CD4-positive, alpha-beta memory T cell (primary cell): ENCODE measurements around the gene ACOX2. TPM values are rescaled to one million over a fixed set of nuclear protein-coding genes. Genes with fewer than 3 reads are reported as not detected.

Experiments used
- CTCF ChIA-PET: fragments of 350-600 bp; sonication (Branson Sonifier 250); formaldehyde crosslinking; loops from one replicate; lab custom pipeline; 2021; ENCODE audit warnings: inconsistent platforms; ENCODE audit not compliant: partially characterized antibody; lab: Charles Lee
- POLR2A ChIA-PET: fragments of 350-600 bp; sonication (Branson Sonifier 250); formaldehyde crosslinking; loops from one replicate; lab custom pipeline; 2021; ENCODE audit not compliant: partially characterized antibody; lab: Charles Lee
- DNase-seq, 5 donors: peaks; one replicate each; pipeline versions ENCODE4 v3.0.0 to v3.0.0-alpha.2; 2020 to 2022; ENCODE audit warnings: mixed read lengths in 1 of 5
- H3K27ac ChIP-seq: one replicate; pipeline ENCODE4 v1.7.0; 2013; ENCODE audit warnings: low read depth, low read length
- H3K27me3 ChIP-seq: 2 replicates; pipeline ENCODE4 v1.7.0; 2013; ENCODE audit warnings: mild to moderate bottlenecking, low read length, moderate library complexity; ENCODE audit not compliant: insufficient read depth
- H3K36me3 ChIP-seq: 2 replicates; pipeline ENCODE4 v1.7.0; 2013; ENCODE audit warnings: mild to moderate bottlenecking, low read length, moderate library complexity; ENCODE audit not compliant: insufficient read depth
- H3K4me1 ChIP-seq: 2 replicates; pipeline ENCODE4 v1.7.0; 2013; ENCODE audit warnings: mild to moderate bottlenecking, low read length, moderate library complexity; ENCODE audit not compliant: insufficient read depth
- H3K4me3 ChIP-seq, 2 donors: one replicate each; pipeline ENCODE4 v1.7.0; 2013; ENCODE audit warnings: low read length in 2 of 2, mild to moderate bottlenecking in 1 of 2
- H3K9me3 ChIP-seq, 2 donors: one replicate each; pipeline ENCODE4 v1.7.0; 2013; ENCODE audit warnings: low read length in 2 of 2, control low read depth in 1 of 2; ENCODE audit not compliant: control insufficient read depth in 1 of 2
- H3K27ac Mint-ChIP-seq, 7 donors: one replicate each; pipeline ENCODE4 v1.8.0; 2020 to 2021; ENCODE audit warnings: mixed read lengths in 7 of 7, mild to moderate bottlenecking in 6 of 7, inconsistent platforms in 3 of 7, moderate library complexity in 3 of 7
- H3K27me3 Mint-ChIP-seq, 2 donors: one replicate each; pipeline ENCODE4 v1.8.0; 2020 to 2021; ENCODE audit warnings: mixed read lengths in 2 of 2
- H3K36me3 Mint-ChIP-seq, 2 donors: one replicate each; pipeline ENCODE4 v1.8.0; 2020 to 2021; ENCODE audit warnings: mixed read lengths in 2 of 2, inconsistent platforms in 1 of 2, mild to moderate bottlenecking in 1 of 2
- H3K4me1 Mint-ChIP-seq, 4 donors: one replicate each; pipeline ENCODE4 v1.8.0; 2020 to 2021; ENCODE audit warnings: mixed read lengths in 4 of 4, mild to moderate bottlenecking in 1 of 4
- H3K4me3 Mint-ChIP-seq, 8 donors: one replicate each; pipeline ENCODE4 v1.8.0; 2020 to 2021; ENCODE audit warnings: mixed read lengths in 8 of 8, mild to moderate bottlenecking in 7 of 8, moderate library complexity in 6 of 8, inconsistent platforms in 3 of 8
- H3K9me3 Mint-ChIP-seq, 8 donors: one replicate each; pipeline ENCODE4 v1.8.0; 2020 to 2021; ENCODE audit warnings: mixed read lengths in 8 of 8, mild to moderate bottlenecking in 5 of 8, inconsistent platforms in 3 of 8, moderate library complexity in 1 of 8
- intact Hi-C: fragments of 100-400 bp; cut with micrococcal nuclease; formaldehyde crosslinking; loops from one replicate; pipeline ENCODE4 v1.15.1; 2023
- polyA plus RNA-seq, 2 donors: library from polyadenylated mRNA; unstranded; fragments of 300-500 nt; fragmentation: Illumina TruSeq; gene quantifications; one replicate each; pipeline ENCODE4 v1.2.3, GENCODE V29; 2021
- total RNA-seq, 2 experiments: library from RNA; stranded (reverse); gene quantifications; one replicate each; pipeline ENCODE4 v1.2.3, GENCODE V29; 2021

ACOX2 gene
- total and polyA plus RNA-seq, 4 experiments from 2014 or later = not detected

DNA sequence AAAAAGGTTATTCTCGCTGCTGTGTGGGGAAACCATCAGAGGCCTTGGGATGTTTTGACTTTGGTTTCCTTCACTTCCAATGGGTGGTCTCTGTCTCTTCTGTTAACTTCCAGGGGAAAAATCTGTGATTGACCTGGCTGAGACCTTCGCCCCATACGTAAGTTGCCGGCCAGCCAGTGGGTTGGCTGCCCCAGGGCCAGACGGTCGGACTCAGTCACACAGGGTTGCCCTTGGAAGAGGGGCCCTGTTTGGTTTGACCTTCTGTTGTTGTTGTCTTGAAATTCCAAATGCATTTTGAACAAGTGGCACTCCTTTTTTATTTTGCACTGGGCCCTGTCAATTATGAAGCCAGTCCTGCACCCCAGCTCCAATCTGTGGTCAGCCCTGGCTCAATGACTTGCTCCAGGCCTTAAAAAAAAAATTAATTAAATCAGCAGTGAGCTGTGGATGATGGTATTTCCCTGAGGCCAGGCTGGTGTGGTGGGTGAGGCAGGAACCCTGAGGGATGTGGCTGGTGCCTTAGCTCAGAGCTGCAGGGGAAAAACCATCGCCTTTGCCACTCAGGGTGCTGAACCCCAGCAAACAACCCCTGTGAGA, 35.7 kb upstream of the ACOX2 start:
- CTCF ChIA-PET = interaction anchor here (2.2 to 9.0 kb wide), 2 partner anchors 12 to 56 kb away, joined by 10 to 94 read pairs; no protein-coding TSS in a partner anchor
- no peak overlapping the region for H3K4me3 Mint-ChIP-seq
- intact Hi-C loops = no loop called here

DNA sequence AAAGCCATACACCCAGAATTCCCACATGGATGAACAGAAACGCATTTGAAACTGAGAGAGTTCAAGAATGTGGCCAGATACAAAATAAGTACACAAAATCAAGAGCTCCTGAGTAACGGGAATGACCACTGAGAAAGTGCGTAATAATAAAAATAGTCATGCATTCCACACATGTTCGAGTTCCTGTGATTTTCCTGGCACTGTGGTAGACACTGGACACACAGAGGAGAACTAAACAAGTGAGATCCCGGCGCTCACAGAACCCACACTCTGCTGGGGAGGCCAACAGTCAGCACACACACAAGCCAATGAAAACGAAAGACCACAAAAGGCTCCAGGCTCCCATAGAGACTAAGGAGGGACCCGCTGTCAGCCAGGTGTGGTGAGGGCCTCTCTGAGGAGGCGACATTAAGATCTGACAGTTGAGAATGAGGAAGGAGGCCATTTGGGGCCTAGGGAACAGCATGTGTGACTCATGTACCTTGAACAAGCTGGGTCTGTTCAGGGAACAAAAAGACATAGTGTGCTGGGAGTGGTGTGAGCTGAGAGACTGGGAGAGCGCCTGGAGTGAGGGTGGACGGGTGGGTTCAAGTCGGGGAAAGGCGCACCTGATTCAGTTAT, 35.1 kb upstream of the ACOX2 start:
- H3K27ac ChIP-seq = no peak overlapping the region
- Mint-ChIP-seq H3K36me3 (no peaks in the 10 kb centered on the region), H3K4me1 (peaks cover 4 to 7% (median 6%) of the 10 kb centered on the region in 4 donors), H3K27ac (peak overlapping the region in 1 of 7 donors; percentile 20), H3K9me3 (no peaks in the 10 kb centered on the region), H3K27me3 (peaks cover 2 to 7% of the 10 kb centered on the region in 2 donors), H3K4me3 (no peak overlapping the region)
- intact Hi-C loops = no loop called here
- peaks cover 7% of the 10 kb centered on the region for H3K4me1 ChIP-seq
- no peak overlapping the region for H3K4me3 ChIP-seq
- ChIA-PET CTCF (interaction anchor here (0.8 to 9.0 kb wide), 3 partner anchors 13 to 56 kb away, joined by 5 to 94 read pairs (median 10); no protein-coding TSS in a partner anchor), POLR2A (no interaction called here)
- no peaks in the 10 kb centered on the region for H3K27me3 ChIP-seq
- no peaks in the 10 kb centered on the region for H3K9me3 ChIP-seq
- no peak for DNase-seq
- no peaks in the 10 kb centered on the region for H3K36me3 ChIP-seq

More for the DNA sequence above, 35.7 kb upstream of the ACOX2 start:
- Mint-ChIP-seq H3K36me3 (no peaks in the 10 kb centered on the region), H3K9me3 (no peaks in the 10 kb centered on the region), H3K4me1 (peaks cover 4 to 7% (median 6%) of the 10 kb centered on the region in 4 donors), H3K27me3 (peaks cover 2 to 12% of the 10 kb centered on the region in 2 donors), H3K27ac (no peak overlapping the region)
- Histone ChIP-seq H3K9me3 (no peaks in the 10 kb centered on the region), H3K4me3 (no peak overlapping the region), H3K27ac (no peak overlapping the region), H3K36me3 (no peaks in the 10 kb centered on the region), H3K27me3 (no peaks in the 10 kb centered on the region), H3K4me1 (peaks cover 7% of the 10 kb centered on the region)
- DNase-seq = no peak
- POLR2A ChIA-PET = no interaction called here

DNA sequence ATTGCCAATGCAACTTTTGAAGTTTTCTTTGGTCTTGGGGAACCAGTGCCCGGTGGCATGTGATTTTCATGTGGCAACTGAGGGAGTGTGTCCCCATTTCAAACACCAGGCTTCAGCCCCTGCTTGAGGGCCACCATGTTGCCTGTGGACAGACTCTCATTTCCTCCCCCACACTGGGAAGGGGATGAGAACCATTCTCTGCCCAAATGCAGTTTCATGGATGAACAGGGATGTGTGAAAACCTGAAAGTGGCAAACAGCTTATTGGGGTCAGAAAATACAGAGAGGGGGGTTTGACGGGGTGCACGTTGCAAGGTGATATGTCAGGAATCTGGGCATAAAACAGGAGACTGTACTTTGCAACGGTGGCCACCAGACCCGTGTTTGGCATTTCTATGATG, 33.9 kb upstream of the ACOX2 start:
- H3K4me1 ChIP-seq = peaks cover 7% of the 10 kb centered on the region
- Mint-ChIP-seq H3K9me3 (no peaks in the 10 kb centered on the region), H3K36me3 (no peaks in the 10 kb centered on the region), H3K4me3 (no peak overlapping the region), H3K4me1 (peaks cover 4 to 7% (median 6%) of the 10 kb centered on the region in 4 donors), H3K27me3 (peaks cover 2 to 7% of the 10 kb centered on the region in 2 donors), H3K27ac (no peak overlapping the region)
- DNase-seq = no peak
- intact Hi-C loops = no loop called here
- ChIA-PET CTCF (interaction anchor here (0.6 to 9.0 kb wide), 9 partner anchors 9 to 264 kb away, joined by 3 to 94 read pairs (median 9); partner anchors contain the start of genes HTD2 and RPP14), POLR2A (no interaction called here)
- no peak overlapping the region for H3K27ac ChIP-seq
- H3K4me3 ChIP-seq = no peak overlapping the region
- no peaks in the 10 kb centered on the region for H3K36me3 ChIP-seq
- H3K9me3 ChIP-seq = no peaks in the 10 kb centered on the region
- no peaks in the 10 kb centered on the region for H3K27me3 ChIP-seq

DNA sequence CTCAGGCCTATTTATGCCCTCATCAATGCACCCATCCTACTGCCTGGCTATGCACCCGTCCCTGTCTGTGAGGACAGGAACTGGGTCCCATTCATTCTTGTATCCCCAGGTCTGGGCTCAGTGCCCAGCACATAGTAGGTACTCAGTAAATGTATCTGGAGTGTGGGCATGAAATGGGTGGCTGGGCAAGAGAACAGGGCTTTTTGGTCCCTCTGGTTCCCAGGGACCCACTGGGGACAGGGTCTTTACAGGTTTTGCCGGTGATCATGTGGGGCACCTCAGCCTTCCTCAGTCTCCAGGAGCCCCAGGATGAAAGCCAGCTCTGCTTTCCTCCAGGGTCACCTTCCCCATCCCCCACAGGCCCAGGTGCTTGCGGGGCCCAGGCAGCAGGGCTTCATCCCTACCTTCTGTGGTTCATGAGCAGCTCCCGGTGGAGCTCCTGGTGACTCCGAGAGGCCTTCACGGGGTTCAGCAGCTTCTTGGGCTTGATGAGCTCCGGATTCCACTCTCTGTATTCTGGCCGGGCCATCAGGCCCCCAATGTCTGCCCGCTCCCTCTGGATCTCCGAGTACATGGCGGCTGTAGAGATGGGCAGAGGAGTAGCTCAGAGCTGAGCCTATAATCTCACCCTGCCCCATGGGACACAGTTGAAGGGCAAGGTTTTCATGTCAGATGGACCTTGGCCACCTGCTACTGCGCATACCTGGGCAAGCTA, 32.5 kb upstream of the ACOX2 start:
- intact Hi-C loops = no loop called here
- Mint-ChIP-seq H3K36me3 (no peaks in the 10 kb centered on the region), H3K27ac (no peak overlapping the region), H3K9me3 (no peaks in the 10 kb centered on the region), H3K4me1 (peaks cover 4 to 7% (median 6%) of the 10 kb centered on the region in 4 donors), H3K27me3 (peaks cover 2 to 7% of the 10 kb centered on the region in 2 donors), H3K4me3 (peak overlapping the region in 2 of 8 donors; percentile 45 to 72)
- ChIA-PET CTCF (interaction anchor here (0.9 to 9.0 kb wide), 14 partner anchors 7 to 483 kb away, joined by 3 to 94 read pairs (median 4); partner anchors contain the start of genes FAM107A, HTD2 and RPP14), POLR2A (no interaction called here)
- H3K4me1 ChIP-seq = peaks cover 7% of the 10 kb centered on the region
- H3K36me3 ChIP-seq = no peaks in the 10 kb centered on the region
- no peaks in the 10 kb centered on the region for H3K27me3 ChIP-seq
- no peak for DNase-seq
- no peak overlapping the region for H3K4me3 ChIP-seq
- H3K27ac ChIP-seq = no peak overlapping the region
- H3K9me3 ChIP-seq = no peaks in the 10 kb centered on the region

DNA sequence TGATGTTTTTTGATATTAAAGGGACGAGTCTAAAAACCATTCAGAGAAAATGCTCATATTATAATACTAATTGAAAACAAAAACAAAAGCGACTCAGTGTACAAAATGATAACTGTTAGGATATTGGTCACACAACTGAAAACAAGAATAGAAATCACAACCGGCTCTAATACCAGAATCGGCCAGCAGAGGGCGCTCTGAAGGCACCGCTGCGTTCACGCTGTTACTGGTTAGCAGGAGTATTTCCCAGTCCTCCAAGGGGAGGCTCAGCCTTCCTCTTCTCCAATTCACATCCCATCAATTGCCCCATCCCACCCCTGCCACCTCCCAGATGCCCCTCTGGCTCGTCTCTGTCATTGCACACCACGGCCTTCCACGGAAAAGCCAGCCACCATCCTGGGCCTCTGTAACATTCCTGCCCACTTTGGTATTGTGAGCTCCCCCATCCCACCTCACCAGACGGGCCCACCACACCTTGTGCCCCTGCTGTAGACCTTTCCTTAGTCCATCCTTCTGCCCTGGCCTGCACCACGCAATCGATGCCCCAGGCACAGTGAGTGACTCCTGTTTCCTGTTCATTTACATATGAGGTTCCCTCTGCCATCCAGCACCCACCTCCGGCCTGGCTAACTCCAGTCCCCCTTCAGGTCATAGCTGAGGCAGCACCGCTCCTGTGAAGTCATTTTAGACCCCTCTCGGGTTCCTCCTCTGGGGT, 31.7 kb upstream of the ACOX2 start:
- ChIA-PET POLR2A (interaction anchor here (0.7 to 0.9 kb wide), 2 partner anchors 61 to 1232 kb away, joined by 3 read pairs; no protein-coding TSS in a partner anchor), CTCF (interaction anchor here (0.6 to 9.0 kb wide), 13 partner anchors 8 to 680 kb away, joined by 3 to 94 read pairs (median 3); partner anchors contain the start of genes FAM107A, HTD2 and RPP14)

DNA sequence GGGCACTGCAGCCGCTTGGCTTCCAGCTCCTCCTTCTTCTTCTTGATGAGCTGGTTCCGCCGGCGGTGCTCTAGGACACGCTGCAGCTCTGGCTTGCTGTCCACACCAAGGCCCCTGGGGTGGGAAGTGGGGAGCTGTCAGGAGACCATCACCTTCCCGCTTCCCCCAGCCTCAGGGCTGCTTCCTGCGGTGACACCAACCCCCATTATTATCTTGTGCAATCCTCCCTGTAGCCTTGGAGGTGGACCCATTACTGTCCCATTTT, 30.2 kb upstream of the ACOX2 start:
- H3K36me3 Mint-ChIP-seq = no peaks in the 10 kb centered on the region
- no peaks in the 10 kb centered on the region for H3K9me3 Mint-ChIP-seq
- Histone ChIP-seq H3K9me3 (no peaks in the 10 kb centered on the region), H3K36me3 (no peaks in the 10 kb centered on the region), H3K27me3 (no peaks in the 10 kb centered on the region), H3K4me3 (no peak overlapping the region), H3K27ac (no peak overlapping the region), H3K4me1 (peaks cover 7% of the 10 kb centered on the region)
- H3K4me3 Mint-ChIP-seq = no peak overlapping the region
- H3K4me1 Mint-ChIP-seq = peaks cover 4 to 7% (median 6%) of the 10 kb centered on the region in 4 donors
- ChIA-PET CTCF (interaction anchor here (0.8 to 9.0 kb wide), 9 partner anchors 9 to 486 kb away, joined by 3 to 94 read pairs (median 8); partner anchors contain the start of genes FAM107A, HTD2 and RPP14), POLR2A (interaction anchor here (0.6 kb wide), 1 partner anchor 16 kb away, joined by 3 read pairs; no protein-coding TSS in a partner anchor)
- peaks cover 2 to 3% of the 10 kb centered on the region in 2 donors for H3K27me3 Mint-ChIP-seq
- no peak overlapping the region for H3K27ac Mint-ChIP-seq
- DNase-seq = no peak
- intact Hi-C loops = no loop called here

More for the DNA sequence above, 31.7 kb upstream of the ACOX2 start:
- H3K4me1 ChIP-seq = peaks cover 7% of the 10 kb centered on the region
- Mint-ChIP-seq H3K27me3 (peaks cover 2 to 7% of the 10 kb centered on the region in 2 donors), H3K27ac (peak overlapping the region in 2 of 7 donors; percentile 79 to 81), H3K36me3 (no peaks in the 10 kb centered on the region), H3K4me3 (peak overlapping the region; percentile 2 to 72 (median 54)), H3K9me3 (no peaks in the 10 kb centered on the region), H3K4me1 (peaks cover 4 to 7% (median 6%) of the 10 kb centered on the region in 4 donors)
- no peaks in the 10 kb centered on the region for H3K9me3 ChIP-seq
- H3K4me3 ChIP-seq = no peak overlapping the region
- peak in 4 of 5 donors; percentile 37 to 50 (median 41) for DNase-seq
- no peak overlapping the region for H3K27ac ChIP-seq
- intact Hi-C loops = loop anchor here (1.0 kb wide), 1 partner anchor 62 kb away; no protein-coding TSS in a partner anchor
- no peaks in the 10 kb centered on the region for H3K36me3 ChIP-seq
- H3K27me3 ChIP-seq = no peaks in the 10 kb centered on the region
